SK-N-SH (cell line): ENCODE measurements around the gene FANCE. TPM values are rescaled to one million over a fixed set of nuclear protein-coding genes. Genes with fewer than 3 reads are reported as not detected.

ENCODE experiments used
- CTCF ChIA-PET: fragments of 300-600, 350-600 bp; formaldehyde crosslinking; extraction: SDS; loops from one replicate; lab custom pipeline; 2021; lab: Yijun Ruan, JAX
- POLR2A ChIA-PET: fragments of 350-600 bp; sonication (Branson Sonifier 250); formaldehyde crosslinking; extraction: SDS; loops from one replicate; lab custom pipeline; 2020; ENCODE audit warnings: antibody characterized with exemption, inconsistent platforms; lab: Yijun Ruan, JAX
- DNase-seq: peaks from one replicate; pipeline ENCODE4 v3.0.0; 2012
- H2AFZ ChIP-seq: fragments of 200-600 bp; sonication (generic); 2 replicates; pipeline ENCODE4 v1.8.1; 2016; ENCODE audit warnings: antibody characterized with exemption, mild to moderate bottlenecking, low read depth
- H3F3A ChIP-seq: fragments of 200-600 bp; sonication (generic); replicated peaks from 2 replicates; pipeline ENCODE3; 2016; ENCODE audit warnings: antibody characterized with exemption, mild to moderate bottlenecking; ENCODE audit not compliant: insufficient read depth
- H3K27ac ChIP-seq, 2 experiments: fragments of 200-500 bp in 1 of 2; fragments of 200-600 bp in 1 of 2; sonication (Bioruptor generic) in 1 of 2; sonication (generic), shearing (Covaris generic) in 1 of 2; 2 replicates each; pipeline versions ENCODE4 v1.5.1 to v1.6.1; 2014 to 2016; ENCODE audit warnings: low read depth in 2 of 2, inconsistent platforms in 1 of 2, low read length in 1 of 2, mild to moderate bottlenecking in 1 of 2, mixed read lengths in 1 of 2
- H3K27me3 ChIP-seq: fragments of 200-600 bp; sonication (generic), shearing (Covaris generic); 2 replicates; pipeline ENCODE4 v1.6.1; 2016; ENCODE audit warnings: mixed run types; ENCODE audit not compliant: insufficient read depth
- H3K36me3 ChIP-seq, 2 experiments: fragments of 200-500 bp in 1 of 2; fragments of 200-600 bp in 1 of 2; sonication (Bioruptor generic) in 1 of 2; sonication (generic) in 1 of 2; replicated peaks in 1 of 2; 2 replicates each; pipeline versions ENCODE3 to v1.5.1; 2014 to 2016; ENCODE audit warnings: low read length in 1 of 2, mild to moderate bottlenecking in 1 of 2; ENCODE audit not compliant: insufficient read depth in 2 of 2, control insufficient read depth in 1 of 2
- H3K4me1 ChIP-seq, 2 experiments: fragments of 200-500 bp in 1 of 2; fragments of 200-600 bp in 1 of 2; sonication (Bioruptor generic) in 1 of 2; sonication (generic), shearing (Covaris generic) in 1 of 2; 2 replicates each; pipeline versions ENCODE4 v1.5.1 to v1.6.1; 2014 to 2016; ENCODE audit warnings: low read depth in 1 of 2, low read length in 1 of 2, mixed run types in 1 of 2; ENCODE audit not compliant: insufficient read depth in 2 of 2, control insufficient read depth in 1 of 2
- H3K4me2 ChIP-seq: fragments of 200-600 bp; sonication (generic), shearing (Covaris generic); 2 replicates; pipeline ENCODE4 v1.6.1; 2017; ENCODE audit warnings: mixed run types
- H3K4me3 ChIP-seq, 2 experiments: fragments of 200-500 bp in 1 of 2; fragments of 200-600 bp in 1 of 2; sonication (Bioruptor generic) in 1 of 2; sonication (generic), shearing (Covaris generic) in 1 of 2; 2 replicates each; pipeline versions ENCODE4 v1.5.1 to v1.8.1; 2014 to 2016; ENCODE audit warnings: low read depth in 2 of 2, inconsistent platforms in 1 of 2, low read length in 1 of 2, mild to moderate bottlenecking in 1 of 2, mixed read lengths in 1 of 2, moderate library complexity in 1 of 2
- H3K79me2 ChIP-seq: fragments of 200-600 bp; sonication (generic); 2 replicates; pipeline ENCODE4 v1.8.1; 2017; ENCODE audit warnings: mild to moderate bottlenecking; ENCODE audit not compliant: insufficient read depth
- H3K9ac ChIP-seq: fragments of 200-600 bp; sonication (generic); 2 replicates; pipeline ENCODE4 v1.6.1; 2017; ENCODE audit warnings: mixed run types
- H3K9me2 ChIP-seq: fragments of 200-600 bp; sonication (generic); 2 replicates; pipeline ENCODE4 v1.6.1; 2017; ENCODE audit warnings: mixed run types
- H3K9me3 ChIP-seq: fragments of 200-600 bp; sonication (generic); 2 replicates; pipeline ENCODE4 v1.6.1; 2017; ENCODE audit warnings: mixed run types, mild to moderate bottlenecking, moderate library complexity
- H4K20me1 ChIP-seq: fragments of 200-600 bp; sonication (generic); 2 replicates; pipeline ENCODE4 v1.6.1; 2017; ENCODE audit warnings: mild to moderate bottlenecking, mixed run types; ENCODE audit not compliant: insufficient read depth
- CTCF ChIP-seq: fragments of 200-600 bp; sonication (generic); IDR thresholded peaks from 2 replicates; pipeline ENCODE4 v1.6.1; 2017; ENCODE audit warnings: antibody characterized with exemption, mild to moderate bottlenecking, moderate library complexity
- ELF1 ChIP-seq: IDR thresholded peaks from 2 replicates; pipeline ENCODE4 v1.4.0; 2012
- EZH2phosphoT487 ChIP-seq: fragments of 200-600 bp; sonication (generic); IDR thresholded peaks from 2 replicates; pipeline ENCODE4 v1.6.1; 2017; ENCODE audit warnings: low read depth, mixed run types, mild to moderate bottlenecking, antibody characterized with exemption, moderate library complexity, borderline replicate concordance
- FOXJ3 ChIP-seq: sonication (generic); formaldehyde crosslinking; IDR thresholded peaks from 2 replicates; pipeline ENCODE4 v1.5.1; 2020; ENCODE audit warnings: mild to moderate bottlenecking, missing genetic modification reagents
- GATA2 ChIP-seq: sonication (generic); formaldehyde crosslinking; IDR thresholded peaks from 2 replicates; pipeline ENCODE4 v1.5.0; 2020; ENCODE audit warnings: mild to moderate bottlenecking, missing genetic modification reagents
- MAX ChIP-seq: IDR thresholded peaks from 2 replicates; pipeline ENCODE4 v1.4.0; 2012; ENCODE audit warnings: low read depth
- MEF2A ChIP-seq: IDR thresholded peaks from 2 replicates; pipeline ENCODE4 v1.4.0; 2012; ENCODE audit warnings: low read depth, borderline replicate concordance
- MXI1 ChIP-seq: IDR thresholded peaks from 2 replicates; pipeline ENCODE4 v1.6.1; 2012; ENCODE audit warnings: mild to moderate bottlenecking, low read depth, low read length, improper control_type of control experiment
- NFIC ChIP-seq: IDR thresholded peaks from 2 replicates; pipeline ENCODE4 v1.4.0; 2012; ENCODE audit warnings: borderline replicate concordance
- NRF1 ChIP-seq: IDR thresholded peaks from 2 replicates; pipeline ENCODE4 v1.6.1; 2012; ENCODE audit warnings: low read depth, mild to moderate bottlenecking, low read length
- PBX3 ChIP-seq: IDR thresholded peaks from 2 replicates; pipeline ENCODE4; 2012
- POLR2AphosphoS5 ChIP-seq: IDR thresholded peaks from 2 replicates; pipeline ENCODE4 v1.6.1; 2012; ENCODE audit warnings: low read depth, low read length
- RAD21 ChIP-seq: IDR thresholded peaks from 2 replicates; pipeline ENCODE4 v1.6.1; 2012; ENCODE audit warnings: mild to moderate bottlenecking, low read length
- RCOR1 ChIP-seq: fragments of 150-350 bp; IDR thresholded peaks from 2 replicates; pipeline ENCODE4 v1.6.1; 2017; ENCODE audit warnings: antibody characterized with exemption, low read length
- REST ChIP-seq: IDR thresholded peaks from 2 replicates; pipeline ENCODE4 v1.6.1; 2012; ENCODE audit warnings: mild to moderate bottlenecking, low read depth, low read length, moderate library complexity
- SIN3A ChIP-seq: IDR thresholded peaks from 2 replicates; pipeline ENCODE4 v1.6.1; 2012; ENCODE audit warnings: low read depth, mild to moderate bottlenecking, low read length, moderate library complexity, borderline replicate concordance
- TEAD4 ChIP-seq: IDR thresholded peaks from 2 replicates; pipeline ENCODE4 v1.4.0; 2012; ENCODE audit warnings: mild to moderate bottlenecking, borderline replicate concordance; ENCODE audit not compliant: insufficient read depth
- USF2 ChIP-seq: fragments of 150-350 bp; IDR thresholded peaks from 2 replicates; pipeline ENCODE4 v1.6.1; 2017; ENCODE audit warnings: antibody characterized with exemption, low read length, low read depth, borderline replicate concordance
- YY1 ChIP-seq: IDR thresholded peaks from 2 replicates; pipeline ENCODE4 v1.4.0; 2012; ENCODE audit warnings: low read depth, mild to moderate bottlenecking
- WGBS: methylation state at CpG from one replicate; pipeline ENCODE4 v1.1.6; 2017; ENCODE audit warnings: low lambda C conversion rate; 5-methylcytosine and 5-hydroxymethylcytosine counted together
- polyA plus RNA-seq, 3 experiments: library from polyadenylated mRNA; depleted of rRNA; stranded (reverse); fragments of >200 nt; gene quantifications; 2 replicates each; pipeline ENCODE4 v1.2.3, GENCODE V29; 2012

FANCE gene
- polyA plus RNA-seq, 1 of the 3 experiments (the other 2 are of a cell fraction), result 5.8 TPM

GRCh38 chr6:35442693-35443092 is 9.4 kb upstream of the FANCE start:
- Histone ChIP-seq H3K9ac (no peak overlapping the region), H3F3A (no peaks in the 10 kb centered on the region), H4K20me1 (no peaks in the 10 kb centered on the region), H3K9me3 (no peaks in the 10 kb centered on the region), H2AFZ (no peak overlapping the region), H3K4me3 (no peak overlapping the region), H3K27ac (no peak overlapping the region), H3K79me2 (no peaks in the 10 kb centered on the region), H3K4me1 (no peaks in the 10 kb centered on the region), H3K9me2 (no peaks in the 10 kb centered on the region), H3K36me3 (no peaks in the 10 kb centered on the region), H3K4me2 (no peak overlapping the region), H3K27me3 (no peaks in the 10 kb centered on the region)
- TF ChIP-seq MAX (no peak), POLR2AphosphoS5 (no peak), NRF1 (no peak), EZH2phosphoT487 (no peak), CTCF (no peak), YY1 (no peak), MEF2A (no peak), TEAD4 (no peak), PBX3 (no peak), MXI1 (no peak), NFIC (no peak), RCOR1 (no peak), GATA2 (no peak), ELF1 (no peak), REST (no peak), RAD21 (no peak), FOXJ3 (CRISPR knock-in tag) (no peak), USF2 (no peak), SIN3A (no peak)
- DNase-seq, result no peak
- WGBS, result 93% methylated on average over 3 of the region's 5 CpGs
- ChIA-PET POLR2A (no interaction called here), CTCF (interaction anchor here (2.1 kb wide), 1 partner anchor 101 kb away, joined by 18 read pairs; the partner anchor contains the start of gene PPARD)
